OCI-LY7 (cell line): ENCODE measurements around the gene OR6N1.

Source experiments
- CTCF ChIP-seq: fragments of 200-600 bp; sonication (generic); conservative IDR thresholded peaks from 2 replicates; pipeline ENCODE4 v1.5.1; 2014; ENCODE audit warnings: mild to moderate bottlenecking, antibody characterized with exemption, low read length, moderate library complexity, mixed read lengths
- EZH2phosphoT487 ChIP-seq: fragments of 200-600 bp; sonication (generic); IDR thresholded peaks from 2 replicates; pipeline ENCODE4 v1.6.1; 2018; ENCODE audit warnings: low read depth, borderline replicate concordance, mild to moderate bottlenecking, mixed run types, antibody characterized with exemption, low read length, moderate library complexity, mixed read lengths

- no peak for TF ChIP-seq CTCF
- no peak for TF ChIP-seq EZH2phosphoT487
These were observed 37.9 kb upstream of the OR6N1 start for GRCh38 chr1:158809862-158810261.
